ENCODE results near the gene TGFBR1.
"Not testable (repeated sequence)": the region's sequence is repeated elsewhere in the genome, so short reads cannot be mapped to it uniquely, and the experiment has no call there.

Gene TGFBR1

GRCh38 chr9:99182356-99182755 is 77.4 kb downstream of the TGFBR1 start:
- Mint-ChIP-seq H3K4me3 (no peak overlapping the region), H3K27me3 (no peaks in the 10 kb centered on the region), H3K9me3 (no peaks in the 10 kb centered on the region), H3K36me3 (peaks cover 8 to 21% of the 10 kb centered on the region in 2 donors), H3K4me1 (peaks cover 76 to 98% of the 10 kb centered on the region in 2 donors), H3K27ac (peak overlapping the region; percentile 100)
- no peak for DNase-seq
- no peak for ATAC-seq (replicated peaks)

- DNase-seq (no peak), ATAC-seq (replicated peaks) (no peak)
- Mint-ChIP-seq H3K36me3 (peaks cover 8 to 24% of the 10 kb centered on the region in 2 donors), H3K27ac (peak overlapping the region; percentile 100), H3K4me1 (peaks cover 76 to 99% of the 10 kb centered on the region in 2 donors), H3K9me3 (no peaks in the 10 kb centered on the region), H3K27me3 (no peaks in the 10 kb centered on the region), H3K4me3 (peak overlapping the region; percentile 54 to 62)
Measured at GRCh38 chr9:99183616-99184015, 78.7 kb downstream of the TGFBR1 start.

GRCh38 chr9:99184110-99184474 is 79.2 kb downstream of the TGFBR1 start:
- ATAC-seq (replicated peaks), result no peak
- H3K27ac Mint-ChIP-seq, result peak overlapping the region; percentile 100
- peaks cover 8 to 24% of the 10 kb centered on the region in 2 donors for H3K36me3 Mint-ChIP-seq
- no peak for DNase-seq
- no peaks in the 10 kb centered on the region for H3K9me3 Mint-ChIP-seq
- peak overlapping the region; percentile 54 to 62 for H3K4me3 Mint-ChIP-seq
- peaks cover 74 to 99% of the 10 kb centered on the region in 2 donors for H3K4me1 Mint-ChIP-seq
- H3K27me3 Mint-ChIP-seq, result no peaks in the 10 kb centered on the region

- H3K9me3 Mint-ChIP-seq, result no peaks in the 10 kb centered on the region
- DNase-seq (peak; percentile 90), ATAC-seq (replicated peaks) (peak; percentile 82 to 84)
- H3K27ac Mint-ChIP-seq, result peak overlapping the region; percentile 100
- H3K4me3 Mint-ChIP-seq, result peak overlapping the region; percentile 59 to 67
- peaks cover 74 to 99% of the 10 kb centered on the region in 2 donors for H3K4me1 Mint-ChIP-seq
- peaks cover 8 to 19% of the 10 kb centered on the region in 2 donors for H3K36me3 Mint-ChIP-seq
- H3K27me3 Mint-ChIP-seq, result no peaks in the 10 kb centered on the region
Measured at GRCh38 chr9:99184475-99185347, 79.8 kb downstream of the TGFBR1 start.

- Mint-ChIP-seq H3K27me3 (no peaks in the 10 kb centered on the region), H3K27ac (peak overlapping the region; percentile 100), H3K4me1 (peaks cover 70 to 97% of the 10 kb centered on the region in 2 donors), H3K4me3 (peak overlapping the region; percentile 59 to 67), H3K9me3 (no peaks in the 10 kb centered on the region), H3K36me3 (peaks cover 8 to 16% of the 10 kb centered on the region in 2 donors)
- no peak for DNase-seq
- no peak for ATAC-seq (replicated peaks)
Measured at GRCh38 chr9:99185348-99185632, 80.4 kb downstream of the TGFBR1 start.

GRCh38 chr9:99185934-99186333 is 81.0 kb downstream of the TGFBR1 start:
- no peak for DNase-seq
- Mint-ChIP-seq H3K4me3 (no peak overlapping the region), H3K27ac (peak overlapping the region; percentile 100), H3K36me3 (peaks cover 3 to 10% of the 10 kb centered on the region in 2 donors), H3K4me1 (peaks cover 68 to 97% of the 10 kb centered on the region in 2 donors), H3K27me3 (no peaks in the 10 kb centered on the region), H3K9me3 (peaks cover 0 to under 1% of the 10 kb centered on the region in 2 donors)
- ATAC-seq (replicated peaks), result no peak

- peaks cover 0 to 2% of the 10 kb centered on the region in 2 donors for H3K9me3 Mint-ChIP-seq
- no peaks in the 10 kb centered on the region for H3K27me3 Mint-ChIP-seq
- ATAC-seq (replicated peaks), result peak; percentile 30 to 39
- peak overlapping the region in 1 of 2 donors; percentile 16 for H3K4me3 Mint-ChIP-seq
- H3K4me1 Mint-ChIP-seq, result peaks cover 59 to 86% of the 10 kb centered on the region in 2 donors
- DNase-seq, result no peak
- H3K36me3 Mint-ChIP-seq, result peaks cover 3% of the 10 kb centered on the region in 2 donors
- H3K27ac Mint-ChIP-seq, result peak overlapping the region; percentile 62
Measured at GRCh38 chr9:99187311-99187710, 82.4 kb downstream of the TGFBR1 start.

- no peak for ATAC-seq (replicated peaks)
- no peak for DNase-seq
- peaks cover 3% of the 10 kb centered on the region in 2 donors for H3K36me3 Mint-ChIP-seq
- no peaks in the 10 kb centered on the region for H3K27me3 Mint-ChIP-seq
- H3K27ac Mint-ChIP-seq, result no peak overlapping the region
- H3K9me3 Mint-ChIP-seq, result peaks cover 0 to 2% of the 10 kb centered on the region in 2 donors
- H3K4me3 Mint-ChIP-seq, result no peak overlapping the region
- peaks cover 44 to 68% of the 10 kb centered on the region in 2 donors for H3K4me1 Mint-ChIP-seq
Measured at GRCh38 chr9:99189186-99189585, 84.3 kb downstream of the TGFBR1 start.

- peaks cover 3% of the 10 kb centered on the region in 2 donors for H3K36me3 Mint-ChIP-seq
- ATAC-seq (replicated peaks) (no peak), DNase-seq (no peak)
- H3K4me1 Mint-ChIP-seq, result peaks cover 36 to 59% of the 10 kb centered on the region in 2 donors
- peaks cover 0 to 2% of the 10 kb centered on the region in 2 donors for H3K9me3 Mint-ChIP-seq
- H3K4me3 Mint-ChIP-seq, result no peak overlapping the region
- H3K27me3 Mint-ChIP-seq, result no peaks in the 10 kb centered on the region
- H3K27ac Mint-ChIP-seq, result peak overlapping the region; percentile 81
Measured at GRCh38 chr9:99189887-99190596, 85.1 kb downstream of the TGFBR1 start.

GRCh38 chr9:99190597-99191283 is 85.8 kb downstream of the TGFBR1 start:
- Mint-ChIP-seq H3K36me3 (peaks cover 4% of the 10 kb centered on the region in 2 donors), H3K9me3 (peaks cover 0 to 2% of the 10 kb centered on the region in 2 donors), H3K27ac (peak overlapping the region; percentile 81), H3K4me1 (peaks cover 30 to 52% of the 10 kb centered on the region in 2 donors), H3K4me3 (no peak overlapping the region), H3K27me3 (no peaks in the 10 kb centered on the region)
- ATAC-seq (replicated peaks) (peak; percentile 56 to 57), DNase-seq (no peak)

- Mint-ChIP-seq H3K36me3 (peaks cover 5 to 11% of the 10 kb centered on the region in 2 donors), H3K4me3 (no peak overlapping the region), H3K4me1 (peaks cover 24 to 36% of the 10 kb centered on the region in 2 donors), H3K27ac (no peak overlapping the region), H3K27me3 (no peaks in the 10 kb centered on the region), H3K9me3 (peaks cover 0 to 2% of the 10 kb centered on the region in 2 donors)
- ATAC-seq (replicated peaks), result no peak
- no peak for DNase-seq
Measured at GRCh38 chr9:99192786-99193465, 88.0 kb downstream of the TGFBR1 start.

- Mint-ChIP-seq H3K4me3 (no peak overlapping the region), H3K36me3 (peaks cover 5 to 9% of the 10 kb centered on the region in 2 donors), H3K27me3 (no peaks in the 10 kb centered on the region), H3K27ac (no peak overlapping the region), H3K4me1 (peaks cover 19 to 30% of the 10 kb centered on the region in 2 donors), H3K9me3 (peaks cover 0 to 2% of the 10 kb centered on the region in 2 donors)
- DNase-seq, result no peak
- ATAC-seq (replicated peaks), result no peak
Measured at GRCh38 chr9:99193466-99193821, 88.5 kb downstream of the TGFBR1 start.

- H3K4me3 Mint-ChIP-seq; H3K27ac Mint-ChIP-seq; H3K27me3 Mint-ChIP-seq; H3K9me3 Mint-ChIP-seq; H3K36me3 Mint-ChIP-seq; DNase-seq; ATAC-seq (replicated peaks): not testable (repeated sequence)
- peaks cover 8 to 12% of the 10 kb centered on the region in 2 donors for H3K4me1 Mint-ChIP-seq
Measured at GRCh38 chr9:99196484-99196883, 91.6 kb downstream of the TGFBR1 start.
